Measurements from ENCODE around the gene PLCB1.

GRCh38 chr20:8203366-8203765, 71.3 kb downstream of the PLCB1 start:
- TF ChIP-seq, protein P1, sequence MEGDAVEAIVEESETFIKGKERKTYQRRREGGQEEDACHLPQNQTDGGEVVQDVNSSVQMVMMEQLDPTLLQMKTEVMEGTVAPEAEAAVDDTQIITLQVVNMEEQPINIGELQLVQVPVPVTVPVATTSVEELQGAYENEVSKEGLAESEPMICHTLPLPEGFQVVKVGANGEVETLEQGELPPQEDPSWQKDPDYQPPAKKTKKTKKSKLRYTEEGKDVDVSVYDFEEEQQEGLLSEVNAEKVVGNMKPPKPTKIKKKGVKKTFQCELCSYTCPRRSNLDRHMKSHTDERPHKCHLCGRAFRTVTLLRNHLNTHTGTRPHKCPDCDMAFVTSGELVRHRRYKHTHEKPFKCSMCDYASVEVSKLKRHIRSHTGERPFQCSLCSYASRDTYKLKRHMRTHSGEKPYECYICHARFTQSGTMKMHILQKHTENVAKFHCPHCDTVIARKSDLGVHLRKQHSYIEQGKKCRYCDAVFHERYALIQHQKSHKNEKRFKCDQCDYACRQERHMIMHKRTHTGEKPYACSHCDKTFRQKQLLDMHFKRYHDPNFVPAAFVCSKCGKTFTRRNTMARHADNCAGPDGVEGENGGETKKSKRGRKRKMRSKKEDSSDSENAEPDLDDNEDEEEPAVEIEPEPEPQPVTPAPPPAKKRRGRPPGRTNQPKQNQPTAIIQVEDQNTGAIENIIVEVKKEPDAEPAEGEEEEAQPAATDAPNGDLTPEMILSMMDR (IDR thresholded peaks at IDR 0.05; ENCODE audit: low read length) = no peak
- no peak for TF ChIP-seq EZH2 (IDR thresholded peaks at IDR 0.05; ENCODE audit: borderline replicate concordance, low read length)
